CD14-positive monocyte (primary cell): ENCODE measurements around the gene LAMP2. TPM values are rescaled to one million over a fixed set of nuclear protein-coding genes. Genes with fewer than 3 reads are reported as not detected.

Experiments used
- DNase-seq, 3 donors: peaks; one replicate each; pipeline ENCODE4 v3.0.0-alpha.2; 2011 to 2022
- H2AFZ ChIP-seq: 2 replicates; pipeline ENCODE4 v1.6.0; 2012; ENCODE audit warnings: mild to moderate bottlenecking, low read depth, low read length, inconsistent platforms; ENCODE audit not compliant: insufficient read depth, poor library complexity, severe bottlenecking
- H3K27ac ChIP-seq, 2 donors: 1 replicate in 1 of 2; 2 replicates in 1 of 2; pipeline ENCODE4 v1.5.1; 2012 to 2013; ENCODE audit warnings: low read length in 2 of 2, control low read depth in 1 of 2, inconsistent platforms in 1 of 2, low read depth in 1 of 2, mild to moderate bottlenecking in 1 of 2
- H3K27me3 ChIP-seq, 2 donors: one replicate each; pipeline versions ENCODE4 v1.6.0 to v1.6.1; 2011 to 2013; ENCODE audit warnings: low read length in 2 of 2; ENCODE audit not compliant: control insufficient read depth in 2 of 2, insufficient read depth in 2 of 2
- H3K36me3 ChIP-seq, 2 donors: replicated peaks in 1 of 2; 1 replicate in 1 of 2; 2 replicates in 1 of 2; pipeline versions ENCODE4 v1.5.1 to v1.6.1; 2012 to 2013; ENCODE audit warnings: low read length in 2 of 2, control low read depth in 1 of 2, inconsistent platforms in 1 of 2, mild to moderate bottlenecking in 1 of 2; ENCODE audit not compliant: insufficient read depth in 2 of 2, control insufficient read depth in 1 of 2
- H3K4me1 ChIP-seq, 2 donors: 1 replicate in 1 of 2; 2 replicates in 1 of 2; pipeline versions ENCODE4 v1.5.1 to v1.6.1; 2012 to 2013; ENCODE audit warnings: low read length in 2 of 2, control low read depth in 1 of 2, inconsistent platforms in 1 of 2, mild to moderate bottlenecking in 1 of 2, moderate library complexity in 1 of 2; ENCODE audit not compliant: insufficient read depth in 2 of 2, control insufficient read depth in 1 of 2
- H3K4me2 ChIP-seq: replicated peaks from 2 replicates; pipeline ENCODE3; 2012; ENCODE audit warnings: low read length, moderate library complexity, mild to moderate bottlenecking; ENCODE audit not compliant: poor library complexity, severe bottlenecking; ENCODE audit errors: extremely low read depth
- H3K4me3 ChIP-seq, 3 experiments: fragments of 200-600 bp in 1 of 3; sonication (generic) in 1 of 3; replicated peaks in 1 of 3; 1 replicate in 2 of 3; 2 replicates in 1 of 3; pipeline ENCODE4 v1.5.1; 2011 to 2013; ENCODE audit warnings: low read length in 3 of 3, mild to moderate bottlenecking in 3 of 3, control low read depth in 2 of 3, low read depth in 2 of 3, inconsistent platforms in 1 of 3, moderate library complexity in 1 of 3
- H3K79me2 ChIP-seq: 2 replicates; pipeline ENCODE4 v1.6.0; 2012; ENCODE audit warnings: mild to moderate bottlenecking, control low read depth, inconsistent platforms, low read length, moderate library complexity; ENCODE audit not compliant: insufficient read depth
- H3K9ac ChIP-seq: 2 replicates; pipeline ENCODE4 v1.6.0; 2017; ENCODE audit warnings: low read length, mild to moderate bottlenecking; ENCODE audit not compliant: insufficient read depth, poor library complexity, severe bottlenecking
- H3K9me3 ChIP-seq, 2 donors: replicated peaks in 1 of 2; 1 replicate in 1 of 2; 2 replicates in 1 of 2; pipeline versions ENCODE4 v1.5.1 to v1.6.1; 2012 to 2013; ENCODE audit warnings: low read length in 2 of 2, control low read depth in 1 of 2; ENCODE audit not compliant: control insufficient read depth in 1 of 2, insufficient read depth in 1 of 2
- H4K20me1 ChIP-seq: 2 replicates; pipeline ENCODE4 v1.6.0; 2012; ENCODE audit warnings: mild to moderate bottlenecking, low read length, control low read depth, moderate library complexity; ENCODE audit not compliant: insufficient read depth
- H3K27ac Mint-ChIP-seq, 7 donors: one replicate each; pipeline ENCODE4 v1.8.0; 2020; ENCODE audit warnings: mild to moderate bottlenecking in 7 of 7, mixed read lengths in 7 of 7, moderate library complexity in 6 of 7, inconsistent platforms in 2 of 7
- H3K27me3 Mint-ChIP-seq, 3 donors: one replicate each; pipeline ENCODE4 v1.8.0; 2021 to 2022; ENCODE audit warnings: low read depth in 3 of 3, mild to moderate bottlenecking in 3 of 3, mixed read lengths in 3 of 3, moderate library complexity in 3 of 3, inconsistent platforms in 1 of 3
- H3K36me3 Mint-ChIP-seq, 2 donors: one replicate each; pipeline ENCODE4 v1.8.0; 2020; ENCODE audit warnings: mixed read lengths in 2 of 2, inconsistent platforms in 1 of 2, mild to moderate bottlenecking in 1 of 2
- H3K4me1 Mint-ChIP-seq: one replicate; pipeline ENCODE4 v1.8.0; 2020; ENCODE audit warnings: mild to moderate bottlenecking, mixed read lengths
- H3K4me3 Mint-ChIP-seq, 2 donors: one replicate each; pipeline ENCODE4 v1.8.0; 2020; ENCODE audit warnings: mild to moderate bottlenecking in 2 of 2, mixed read lengths in 2 of 2, moderate library complexity in 1 of 2
- H3K9me3 Mint-ChIP-seq, 7 donors: one replicate each; pipeline ENCODE4 v1.8.0; 2020 to 2022; ENCODE audit warnings: mixed read lengths in 7 of 7, mild to moderate bottlenecking in 6 of 7, moderate library complexity in 6 of 7, inconsistent platforms in 2 of 7
- CTCF ChIP-seq: fragments of 200-600 bp; IDR thresholded peaks from one replicate; pipeline ENCODE4 v1.8.0; 2022; ENCODE audit warnings: antibody characterized with exemption, mild to moderate bottlenecking
- WGBS: methylation state at CpG from one replicate; pipeline ENCODE4 v1.1.5; 2013; ENCODE audit warnings: missing lambda C conversion rate; ENCODE audit not compliant: insufficient coverage; 5-methylcytosine and 5-hydroxymethylcytosine counted together
- intact Hi-C, 2 donors: fragments of 100-400 bp; cut with micrococcal nuclease; formaldehyde crosslinking; loops; one replicate each; pipeline versions ENCODE4 v1.15.0 to v1.15.1; 2023
- polyA plus RNA-seq, 3 donors: library from polyadenylated mRNA; depleted of rRNA in 1 of 3; unstranded in 2 of 3; stranded (reverse) in 1 of 3; fragments of 300-500 nt in 2 of 3; fragments of >200 nt in 1 of 3; fragmentation: Illumina TruSeq in 2 of 3; gene quantifications; 1 replicate in 2 of 3; 2 replicates in 1 of 3; pipeline ENCODE4 v1.2.3, GENCODE V29; 2012 to 2021

Gene LAMP2
- polyA plus RNA-seq, 3 donors: 75.8 to 381 (median 330) TPM

- H3K9ac ChIP-seq: no peak overlapping the region
Measured at GRCh38 chrX:120512222-120512621, 43.1 kb upstream of the LAMP2 start.

GRCh38 chrX:120504569-120504968 lies 35.5 kb upstream of the LAMP2 start:
- Histone ChIP-seq H3K4me1 (no peaks in the 10 kb centered on the region), H3K4me2 (no peak overlapping the region), H3K27ac (no peak overlapping the region), H3K79me2 (no peaks in the 10 kb centered on the region), H4K20me1 (no peaks in the 10 kb centered on the region), H2AFZ (no peak overlapping the region), H3K27me3 (no peaks in the 10 kb centered on the region), H3K36me3 (no peaks in the 10 kb centered on the region), H3K4me3 (no peak overlapping the region), H3K9me3 (no peaks in the 10 kb centered on the region), H3K9ac (no peak overlapping the region)
- intact Hi-C loops: no loop called here
- Mint-ChIP-seq H3K27me3 (peaks cover 0 to 6% (median 2%) of the 10 kb centered on the region in 3 donors), H3K36me3 (no peaks in the 10 kb centered on the region), H3K9me3 (no peaks in the 10 kb centered on the region), H3K4me1 (peaks cover 2% of the 10 kb centered on the region), H3K4me3 (no peak overlapping the region), H3K27ac (no peak overlapping the region)
- TF ChIP-seq CTCF: no peak
- DNase-seq: no peak
- 100% methylated on average over 1 of the region's 1 CpG for WGBS

More at GRCh38 chrX:120512222-120512621, 43.1 kb upstream of the LAMP2 start:
- H3K9me3 ChIP-seq: no peaks in the 10 kb centered on the region
- H3K36me3 ChIP-seq: no peaks in the 10 kb centered on the region
- no peaks in the 10 kb centered on the region for H3K4me1 ChIP-seq
- Mint-ChIP-seq H3K27ac (peak overlapping the region in 1 of 7 donors; percentile 12), H3K9me3 (no peaks in the 10 kb centered on the region), H3K27me3 (peaks cover 0 to 9% (median 1%) of the 10 kb centered on the region in 3 donors), H3K36me3 (peaks cover 0 to 3% of the 10 kb centered on the region in 2 donors), H3K4me3 (no peak overlapping the region), H3K4me1 (no peaks in the 10 kb centered on the region)
- no peaks in the 10 kb centered on the region for H3K79me2 ChIP-seq
- no peak overlapping the region for H3K4me3 ChIP-seq
- no peak overlapping the region for H2AFZ ChIP-seq
- WGBS: 100% methylated on average over 1 of the region's 3 CpGs
- DNase-seq: no peak
- intact Hi-C loops: no loop called here
- H4K20me1 ChIP-seq: no peaks in the 10 kb centered on the region
- no peak for TF ChIP-seq CTCF
- no peak overlapping the region for H3K4me2 ChIP-seq
- no peak overlapping the region for H3K27ac ChIP-seq
- no peaks in the 10 kb centered on the region for H3K27me3 ChIP-seq
